Measurements from ENCODE around the gene NTN5. TPM values are rescaled to one million over a fixed set of nuclear protein-coding genes. Genes with fewer than 3 reads are reported as not detected.

NTN5 gene
- total and polyA plus RNA-seq, 9 of the 15 experiments (the other 6 are each of a cell fraction or from before 2014, with no cell fraction given): not detected

GRCh38 chr19:48642862-48643261, 30.0 kb downstream of the NTN5 start:
- no peak overlapping the region for H3K4me3 ChIP-seq
- no peak for DNase-seq (ENCODE audit: extremely low read depth in 1 of 4, low spot score in 3 of 4)
- ChIA-PET CTCF (ENCODE audit: low intra/inter-chr PET ratio) (no interaction called here), POLR2A (interaction anchor here (1.2 kb wide), 1 partner anchor 10 kb away, joined by 4 read pairs; no protein-coding TSS in a partner anchor)
- H3K9me3 ChIP-seq (replicated peaks; ENCODE audit: control insufficient read depth, insufficient read depth, low read depth, low read length): no peaks in the 10 kb centered on the region
- in situ Hi-C loops (cut with MboI) (loop anchor here (5.0 to 10.0 kb wide), 2 partner anchors 194 to 332 kb away; partner anchors contain the start of gene HSD17B14), intact Hi-C loops (cut with micrococcal nuclease) (no loop called here)
- no TSS peak for BruUV-seq (replicated peaks)
- WGBS (ENCODE audit: insufficient coverage, low coverage, missing lambda C conversion rate): 84% methylated on average over 5 of the region's 5 CpGs
- H3K79me2 ChIP-seq (ENCODE audit: control insufficient read depth, insufficient read depth, low read length): peaks cover 18% of the 10 kb centered on the region; the same call in 2 of the 3 replicates
- H3K4me2 ChIP-seq (ENCODE audit: insufficient read depth, low read length): no peak overlapping the region
- peaks cover 28 to 54% of the 10 kb centered on the region in 2 experiments for H3K4me1 ChIP-seq (replicated peaks in 1 of 2; ENCODE audit: control insufficient read depth in 2 of 2, insufficient read depth in 2 of 2, low read length in 2 of 2)
- no peaks in the 10 kb centered on the region for H3K9me1 ChIP-seq (ENCODE audit: control insufficient read depth, insufficient read depth, low read length)
- H2AFZ ChIP-seq (ENCODE audit: low read depth, low read length): no peak overlapping the region
- FAIRE-seq: no peak
- H3K9ac ChIP-seq (ENCODE audit: insufficient read depth in 1 of 2, low read depth in 2 of 2, low read length in 2 of 2): no peak overlapping the region
- no peaks in the 10 kb centered on the region for H3K36me3 ChIP-seq (ENCODE audit: control insufficient read depth, insufficient read depth, low read length)
- ATAC-seq: no peak
- 0 out of 2 replicates have a peak, but pooled peaks cover 4% of the 10 kb centered on the region for H4K20me1 ChIP-seq (replicated peaks; ENCODE audit: control insufficient read depth, insufficient read depth, low read length)
- H3K27ac ChIP-seq (ENCODE audit: extremely low read depth, low read depth, low read length): no peak overlapping the region
- TF ChIP-seq BCOR (IDR thresholded peaks at IDR 0.05) (0 out of 2 replicates have a peak, but pooled peaks have one; percentile 33), RBM25 (IDR thresholded peaks at IDR 0.05; ENCODE audit: low read depth, low read length, severe bottlenecking) (peak; percentile 78), GABPA (tag; conservative IDR thresholded peaks at IDR 0.05; ENCODE audit: low read depth) (no peak), ZNF121 (CRISPR knock-in tag; conservative IDR thresholded peaks at IDR 0.05) (peak; percentile 88), LCOR (CRISPR knock-in tag; IDR thresholded peaks at IDR 0.05) (no peak)
- H3K27me3 ChIP-seq (ENCODE audit: control insufficient read depth in 2 of 2, insufficient read depth in 2 of 2, low read length in 2 of 2): no peaks in the 10 kb centered on the region

- Histone ChIP-seq H4K20me1 (replicated peaks; ENCODE audit: control insufficient read depth, insufficient read depth, low read length) (0 out of 2 replicates have a peak, but pooled peaks cover 4% of the 10 kb centered on the region), H3K36me3 (ENCODE audit: control insufficient read depth, insufficient read depth, low read length) (no peaks in the 10 kb centered on the region), H3K4me3 (no peak overlapping the region), H3K9me3 (replicated peaks; ENCODE audit: control insufficient read depth, insufficient read depth, low read depth, low read length) (no peaks in the 10 kb centered on the region), H3K4me2 (ENCODE audit: insufficient read depth, low read length) (no peak overlapping the region), H3K27ac (ENCODE audit: extremely low read depth, low read depth, low read length) (no peak overlapping the region), H3K9ac (ENCODE audit: insufficient read depth in 1 of 2, low read depth in 2 of 2, low read length in 2 of 2) (no peak overlapping the region), H3K9me1 (ENCODE audit: control insufficient read depth, insufficient read depth, low read length) (no peaks in the 10 kb centered on the region), H2AFZ (ENCODE audit: low read depth, low read length) (no peak overlapping the region), H3K79me2 (ENCODE audit: control insufficient read depth, insufficient read depth, low read length) (peaks cover 18% of the 10 kb centered on the region; the same call in 2 of the 3 replicates), H3K27me3 (ENCODE audit: control insufficient read depth in 2 of 2, insufficient read depth in 2 of 2, low read length in 2 of 2) (no peaks in the 10 kb centered on the region), H3K4me1 (replicated peaks in 1 of 2; ENCODE audit: control insufficient read depth in 2 of 2, insufficient read depth in 2 of 2, low read length in 2 of 2) (peaks cover 29 to 55% of the 10 kb centered on the region in 2 experiments)
- no peak for DNase-seq (ENCODE audit: extremely low read depth in 1 of 4, low spot score in 3 of 4)
- ATAC-seq: no peak
- ChIA-PET POLR2A (interaction anchor here (0.8 to 1.1 kb wide), 2 partner anchors 34 to 342 kb away, joined by 3 read pairs; no protein-coding TSS in a partner anchor), CTCF (ENCODE audit: low intra/inter-chr PET ratio) (no interaction called here)
- TF ChIP-seq DDX20 (tag; IDR thresholded peaks at IDR 0.05; ENCODE audit: low read depth): no peak
- no peak for TF ChIP-seq RAD21 (CRISPR knock-in tag; conservative IDR thresholded peaks at IDR 0.05 in 1 of 2, IDR thresholded peaks at IDR 0.05 in 1 of 2)
- no peak for TF ChIP-seq TAF7 (tag; IDR thresholded peaks at IDR 0.05)
- peak; percentile 41 to 63; a peak in 3 of 4 replicates for TF ChIP-seq KDM1A (IDR thresholded peaks at IDR 0.05)
- TF ChIP-seq GTF2A2 (tag; IDR thresholded peaks at IDR 0.05): no peak
- no peak for TF ChIP-seq XRCC3 (IDR thresholded peaks at IDR 0.05)
- 0 out of 2 replicates have a peak, but pooled peaks have one; percentile 25 for TF ChIP-seq HDAC2 (IDR thresholded peaks at IDR 0.05)
- TF ChIP-seq SMARCA5 (IDR thresholded peaks at IDR 0.05): 0 out of 2 replicates have a peak, but pooled peaks have one; percentile 37
- peak; percentile 69 for TF ChIP-seq RBM25 (IDR thresholded peaks at IDR 0.05; ENCODE audit: low read depth, low read length, severe bottlenecking)
- no peak for TF ChIP-seq ZNF121 (CRISPR knock-in tag; conservative IDR thresholded peaks at IDR 0.05)
- no peak for TF ChIP-seq XRCC5 (IDR thresholded peaks at IDR 0.05; ENCODE audit: low read depth, low read length)
- peak; percentile 82 for TF ChIP-seq BCOR (IDR thresholded peaks at IDR 0.05)
- FAIRE-seq: no peak
- intact Hi-C loops (cut with micrococcal nuclease): no loop called here
- in situ Hi-C loops (cut with MboI): loop anchor here (5.0 to 10.0 kb wide), 2 partner anchors 195 to 333 kb away; partner anchors contain the start of gene HSD17B14
- WGBS (ENCODE audit: insufficient coverage, low coverage, missing lambda C conversion rate): 93% methylated on average over 2 of the region's 2 CpGs
- BruUV-seq (replicated peaks): no TSS peak
Observed at GRCh38 chr19:48641850-48642249, 31.0 kb downstream of the NTN5 start.
